ENCODE measurements around the gene ACACA.

Gene ACACA

DNA sequence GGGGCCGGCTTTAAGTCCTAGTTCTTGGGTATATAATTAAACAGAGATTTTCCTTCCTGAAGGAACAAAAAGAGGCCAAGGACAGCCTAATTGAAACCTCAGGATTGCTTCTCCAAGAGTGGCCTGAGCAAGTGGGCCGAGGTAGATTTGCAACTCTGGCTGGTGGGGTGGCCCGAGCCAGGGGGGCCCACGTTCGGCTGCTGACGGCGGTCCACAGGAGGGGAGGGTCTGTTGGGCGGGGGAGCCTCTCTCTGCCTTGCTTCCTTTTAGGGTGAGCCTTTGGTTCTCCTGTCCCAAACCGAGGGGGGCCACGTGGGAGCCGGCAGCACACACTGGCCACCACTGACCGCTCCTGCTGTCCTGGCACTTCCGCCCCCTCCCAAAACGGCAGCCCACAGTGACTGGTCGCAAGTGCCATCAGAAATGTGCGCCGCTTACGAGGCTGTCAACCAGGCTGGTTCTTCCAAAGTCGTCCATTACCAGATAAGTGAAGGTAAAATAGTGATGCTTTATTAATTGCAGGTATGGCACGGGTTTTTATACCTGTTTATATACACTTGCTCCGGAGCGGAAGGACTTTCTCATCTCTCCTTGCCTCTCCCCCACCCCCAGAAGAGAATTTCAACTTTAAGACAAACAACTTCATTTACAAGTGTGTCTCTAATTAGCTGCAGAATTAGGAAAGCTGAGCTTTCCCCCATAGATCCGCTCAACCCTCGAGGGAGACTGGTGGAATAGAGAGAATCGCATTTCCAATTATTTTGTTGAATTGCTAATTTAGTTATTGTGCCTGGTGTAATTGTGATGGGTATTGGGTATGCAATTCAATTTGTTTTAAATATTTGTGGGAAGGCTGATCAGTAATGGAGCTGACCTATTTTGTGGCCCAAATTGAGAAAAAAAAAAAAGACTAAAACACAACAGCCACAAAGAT is 340.0 kb downstream of the ACACA start:
- DNase-seq (ENCODE audit: insufficient read length, low spot score) (no peak), FAIRE-seq (no peak)
- no peak for TF ChIP-seq PAX5 (IDR thresholded peaks at IDR 0.05; ENCODE audit: insufficient read depth, low read length, severe bottlenecking)
- TF ChIP-seq SPI1 (IDR thresholded peaks at IDR 0.05; ENCODE audit: low read depth, low read length) = no peak
- no peak for TF ChIP-seq TAF1 (IDR thresholded peaks at IDR 0.05; ENCODE audit: low read depth, low read length)
- no peak for TF ChIP-seq POU2F2 (IDR thresholded peaks at IDR 0.05; ENCODE audit: low read depth, low read length)
- TF ChIP-seq POLR2A (IDR thresholded peaks at IDR 0.05; ENCODE audit: low read depth, low read length) = no peak
- TF ChIP-seq POLR2AphosphoS5 (IDR thresholded peaks at IDR 0.05; ENCODE audit: low read depth, low read length) = no peak

DNA sequence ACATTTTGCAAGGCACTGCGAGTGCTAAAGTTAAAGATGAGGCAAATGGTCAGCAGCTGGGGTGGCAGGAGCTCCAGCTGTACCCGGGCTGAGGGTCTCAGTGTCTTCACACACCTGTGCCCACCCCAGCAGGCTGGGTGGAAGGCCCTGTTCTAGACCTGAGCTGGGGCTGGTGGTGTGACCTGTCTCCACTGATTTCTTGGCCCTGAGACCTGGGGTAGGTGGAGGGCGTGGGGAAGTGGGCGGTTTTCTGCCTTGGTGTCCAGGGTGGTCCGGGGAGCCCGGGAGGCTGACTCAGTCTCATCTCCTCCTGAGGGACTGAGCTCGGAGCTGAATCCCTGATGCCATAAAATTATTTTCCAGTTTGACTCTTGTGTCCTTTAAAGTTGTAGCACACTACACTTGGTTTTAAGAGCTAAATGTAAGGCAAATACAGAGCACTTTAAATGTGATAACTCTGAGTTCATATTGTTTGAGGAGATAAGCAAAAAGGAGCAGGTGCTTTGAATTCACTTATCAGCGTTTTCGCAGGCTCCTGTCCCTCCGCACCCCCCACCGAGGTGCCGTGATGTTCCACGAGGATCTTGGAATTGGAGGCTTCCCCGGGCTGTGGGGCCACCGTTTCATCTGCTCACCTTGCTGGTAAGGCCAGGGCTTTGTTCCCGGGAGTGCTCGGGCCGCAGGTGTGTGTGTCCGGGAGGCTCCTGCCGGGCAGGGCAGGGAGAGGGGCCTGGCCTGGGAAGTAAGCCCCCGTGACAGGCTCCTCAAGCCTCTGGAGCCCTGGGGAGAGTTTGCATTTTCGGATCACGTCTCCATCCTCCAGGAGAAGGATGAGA is 340.9 kb downstream of the ACACA start:
- TF ChIP-seq TAF1 (IDR thresholded peaks at IDR 0.05; ENCODE audit: low read depth, low read length) (no peak), SPI1 (IDR thresholded peaks at IDR 0.05; ENCODE audit: low read depth, low read length) (no peak), POLR2AphosphoS5 (IDR thresholded peaks at IDR 0.05; ENCODE audit: low read depth, low read length) (no peak), PAX5 (IDR thresholded peaks at IDR 0.05; ENCODE audit: insufficient read depth, low read length, severe bottlenecking) (no peak), POLR2A (IDR thresholded peaks at IDR 0.05; ENCODE audit: low read depth, low read length) (no peak), POU2F2 (IDR thresholded peaks at IDR 0.05; ENCODE audit: low read depth, low read length) (no peak)
- FAIRE-seq = no peak

DNA sequence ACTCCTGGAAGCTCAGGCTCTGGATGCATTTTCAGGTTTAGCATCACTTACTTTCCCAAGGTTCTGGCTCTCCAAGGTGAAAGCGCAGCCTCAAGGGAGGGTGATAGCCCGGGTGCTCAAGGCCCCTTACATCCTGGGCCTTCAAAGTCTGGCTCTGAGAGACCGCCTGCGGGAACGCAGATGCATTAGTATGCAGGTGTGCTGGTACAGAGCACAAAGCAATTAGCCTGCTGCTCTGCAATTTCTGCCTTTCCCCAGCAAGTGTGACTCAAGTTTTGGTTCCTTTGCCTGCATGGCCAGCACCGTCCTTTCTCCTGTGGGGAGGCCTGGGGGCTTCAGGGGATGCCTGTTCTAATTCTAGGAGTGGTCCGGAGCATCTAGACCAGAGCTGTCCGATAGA is 341.7 kb downstream of the ACACA start:
- no peak for TF ChIP-seq PAX5 (IDR thresholded peaks at IDR 0.05; ENCODE audit: insufficient read depth, low read length, severe bottlenecking)
- TF ChIP-seq TAF1 (IDR thresholded peaks at IDR 0.05; ENCODE audit: low read depth, low read length) = no peak
- TF ChIP-seq POLR2AphosphoS5 (IDR thresholded peaks at IDR 0.05; ENCODE audit: low read depth, low read length) = no peak
- TF ChIP-seq SPI1 (IDR thresholded peaks at IDR 0.05; ENCODE audit: low read depth, low read length) = no peak
- TF ChIP-seq POLR2A (IDR thresholded peaks at IDR 0.05; ENCODE audit: low read depth, low read length) = no peak
- TF ChIP-seq POU2F2 (IDR thresholded peaks at IDR 0.05; ENCODE audit: low read depth, low read length) = no peak
- DNase-seq (ENCODE audit: insufficient read length, low spot score) = no peak
- no peak for FAIRE-seq

More for the DNA sequence above, 340.9 kb downstream of the ACACA start:
- DNase-seq (ENCODE audit: insufficient read length, low spot score) = no peak

DNA sequence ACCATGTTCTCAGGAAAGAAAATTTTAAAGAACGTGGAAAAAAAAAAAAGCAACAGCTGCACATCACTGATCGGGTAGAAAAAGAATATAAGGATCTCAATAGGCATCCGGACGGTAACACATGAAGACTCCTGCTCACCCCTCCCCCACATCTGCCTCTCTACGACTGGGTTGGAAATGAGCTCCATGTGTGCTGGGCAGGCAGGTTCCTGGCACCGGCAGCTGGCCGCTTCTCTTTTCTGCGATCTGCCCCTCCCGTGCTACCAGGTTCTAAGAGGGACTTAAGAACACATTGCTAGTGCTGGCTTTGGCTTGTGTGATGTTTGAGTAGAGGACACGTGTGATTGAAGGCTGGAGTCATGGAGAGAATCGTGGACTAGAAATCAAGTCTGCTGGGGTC is 342.4 kb downstream of the ACACA start:
- FAIRE-seq (no peak), DNase-seq (ENCODE audit: insufficient read length, low spot score) (no peak)
- TF ChIP-seq SPI1 (IDR thresholded peaks at IDR 0.05; ENCODE audit: low read depth, low read length) (no peak), POLR2A (IDR thresholded peaks at IDR 0.05; ENCODE audit: low read depth, low read length) (no peak), POLR2AphosphoS5 (IDR thresholded peaks at IDR 0.05; ENCODE audit: low read depth, low read length) (no peak), POU2F2 (IDR thresholded peaks at IDR 0.05; ENCODE audit: low read depth, low read length) (no peak), PAX5 (IDR thresholded peaks at IDR 0.05; ENCODE audit: insufficient read depth, low read length, severe bottlenecking) (no peak), TAF1 (IDR thresholded peaks at IDR 0.05; ENCODE audit: low read depth, low read length) (no peak)

DNA sequence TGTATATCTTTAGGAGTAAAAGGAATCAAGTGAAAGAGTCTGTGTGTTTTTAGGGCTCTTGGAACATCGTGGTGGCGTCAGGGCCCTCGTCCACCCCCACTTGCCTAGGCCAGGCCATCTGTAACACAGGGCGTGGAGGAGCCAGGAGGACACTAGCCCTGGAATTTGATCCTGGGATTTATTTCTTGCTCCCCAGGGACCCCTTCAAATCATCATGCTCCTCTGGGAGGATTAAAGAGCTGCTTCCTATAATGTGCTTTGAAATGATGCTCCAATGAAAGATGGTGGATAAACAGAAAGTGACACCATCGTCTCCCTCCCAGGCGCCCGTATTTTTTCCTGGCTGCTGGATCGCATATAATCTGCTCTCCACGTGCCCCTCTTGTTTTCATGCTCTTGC is 344.6 kb downstream of the ACACA start:
- TF ChIP-seq SPI1 (IDR thresholded peaks at IDR 0.05; ENCODE audit: low read depth, low read length) = no peak
- no peak for TF ChIP-seq TAF1 (IDR thresholded peaks at IDR 0.05; ENCODE audit: low read depth, low read length)
- TF ChIP-seq POLR2A (IDR thresholded peaks at IDR 0.05; ENCODE audit: low read depth, low read length) = no peak
- no peak for TF ChIP-seq POU2F2 (IDR thresholded peaks at IDR 0.05; ENCODE audit: low read depth, low read length)
- TF ChIP-seq POLR2AphosphoS5 (IDR thresholded peaks at IDR 0.05; ENCODE audit: low read depth, low read length) = no peak
- no peak for TF ChIP-seq PAX5 (IDR thresholded peaks at IDR 0.05; ENCODE audit: insufficient read depth, low read length, severe bottlenecking)
- DNase-seq (ENCODE audit: insufficient read length, low spot score) (no peak), FAIRE-seq (no peak)

DNA sequence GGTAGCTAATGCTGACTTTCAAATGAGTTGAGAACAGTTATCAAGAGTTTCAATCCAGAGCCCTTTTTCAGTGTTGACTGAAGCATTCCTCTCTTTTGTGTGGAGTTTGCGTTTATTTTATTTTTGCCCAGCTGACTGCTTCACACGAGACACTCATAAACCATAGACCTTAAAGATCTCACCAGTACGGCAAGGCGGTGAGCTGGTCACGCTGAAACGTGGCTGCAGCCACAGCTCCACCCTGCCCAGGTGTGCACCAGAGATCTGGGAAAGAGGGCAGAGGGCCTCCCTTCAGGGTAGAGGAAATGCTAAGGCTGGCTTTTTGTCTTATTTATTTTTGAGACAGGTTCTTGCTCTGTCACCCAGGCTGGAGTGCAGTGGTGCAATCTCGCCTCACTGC is 345.7 kb downstream of the ACACA start:
- DNase-seq (ENCODE audit: insufficient read length, low spot score) (no peak), FAIRE-seq (no peak)
- TF ChIP-seq POLR2A (IDR thresholded peaks at IDR 0.05; ENCODE audit: low read depth, low read length) = no peak
- TF ChIP-seq SPI1 (IDR thresholded peaks at IDR 0.05; ENCODE audit: low read depth, low read length) = no peak
- TF ChIP-seq PAX5 (IDR thresholded peaks at IDR 0.05; ENCODE audit: insufficient read depth, low read length, severe bottlenecking) = no peak
- TF ChIP-seq POU2F2 (IDR thresholded peaks at IDR 0.05; ENCODE audit: low read depth, low read length) = no peak
- no peak for TF ChIP-seq POLR2AphosphoS5 (IDR thresholded peaks at IDR 0.05; ENCODE audit: low read depth, low read length)
- no peak for TF ChIP-seq TAF1 (IDR thresholded peaks at IDR 0.05; ENCODE audit: low read depth, low read length)

DNA sequence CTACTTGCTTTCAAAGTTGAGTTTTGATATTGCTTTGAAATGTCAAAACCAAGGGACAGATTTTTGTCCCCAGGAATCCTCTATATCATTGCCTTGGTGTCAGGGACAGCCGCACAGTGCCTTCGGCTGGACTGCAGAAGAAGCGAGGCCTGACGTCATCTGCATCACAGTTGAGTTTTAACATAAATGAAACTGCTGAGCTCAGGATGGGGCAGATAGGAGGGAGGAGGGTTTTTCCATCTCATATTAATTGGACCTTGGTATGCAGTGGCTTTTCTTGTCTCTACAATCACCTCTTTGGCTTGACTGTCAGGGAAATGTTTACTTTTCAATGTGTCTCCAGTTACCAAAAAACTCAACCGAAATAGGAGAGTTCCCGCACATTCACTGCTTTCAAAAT is 346.5 kb downstream of the ACACA start:
- no peak for DNase-seq (ENCODE audit: insufficient read length, low spot score)
- FAIRE-seq = no peak
- TF ChIP-seq POU2F2 (IDR thresholded peaks at IDR 0.05; ENCODE audit: low read depth, low read length) (no peak), POLR2A (IDR thresholded peaks at IDR 0.05; ENCODE audit: low read depth, low read length) (no peak), TAF1 (IDR thresholded peaks at IDR 0.05; ENCODE audit: low read depth, low read length) (no peak), PAX5 (IDR thresholded peaks at IDR 0.05; ENCODE audit: insufficient read depth, low read length, severe bottlenecking) (no peak), POLR2AphosphoS5 (IDR thresholded peaks at IDR 0.05; ENCODE audit: low read depth, low read length) (no peak), SPI1 (IDR thresholded peaks at IDR 0.05; ENCODE audit: low read depth, low read length) (no peak)

DNA sequence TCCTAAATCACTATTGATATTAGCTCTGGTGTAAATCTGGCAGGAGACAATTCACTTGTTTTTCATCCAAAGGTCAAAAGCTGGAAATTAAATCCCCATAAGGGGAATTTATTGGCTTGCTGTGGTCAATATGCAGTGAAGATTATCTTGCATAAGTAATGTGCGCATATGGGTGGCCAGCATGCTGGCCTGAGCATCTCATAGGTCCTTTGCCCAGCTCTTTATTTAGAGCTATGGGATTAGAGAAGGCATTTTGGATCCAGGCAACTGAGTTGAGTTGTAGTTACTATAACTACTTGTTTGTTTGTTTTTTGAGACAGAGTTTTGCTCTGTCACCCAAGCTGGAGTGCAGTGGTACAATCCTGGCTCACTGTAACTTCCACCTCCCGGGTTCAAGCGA is 347.1 kb downstream of the ACACA start:
- FAIRE-seq (no peak), DNase-seq (ENCODE audit: insufficient read length, low spot score) (no peak)

DNA sequence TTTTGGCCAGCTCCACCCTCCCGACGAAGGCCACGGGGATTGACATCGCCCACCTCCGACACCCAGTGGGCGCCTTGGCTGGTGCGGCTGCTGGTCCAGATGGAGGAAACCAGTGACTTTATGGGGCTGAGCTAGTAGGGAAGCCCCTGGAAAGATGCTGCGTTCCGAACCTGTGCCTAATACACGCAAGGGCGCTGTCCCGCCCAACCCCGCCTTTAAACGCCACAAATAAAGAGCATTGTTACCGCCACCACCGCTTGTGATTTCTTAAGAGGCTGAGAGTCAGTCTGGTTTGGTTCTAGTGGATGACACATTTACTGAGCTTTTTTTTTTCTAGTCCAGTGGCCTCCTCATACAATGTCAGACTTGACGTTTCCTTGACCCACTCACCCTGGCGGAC is 350.0 kb downstream of the ACACA start:
- DNase-seq (ENCODE audit: insufficient read length, low spot score) (no peak), FAIRE-seq (no peak)
- TF ChIP-seq POLR2AphosphoS5 (IDR thresholded peaks at IDR 0.05; ENCODE audit: low read depth, low read length) (no peak), POLR2A (IDR thresholded peaks at IDR 0.05; ENCODE audit: low read depth, low read length) (no peak), SPI1 (IDR thresholded peaks at IDR 0.05; ENCODE audit: low read depth, low read length) (no peak), TAF1 (IDR thresholded peaks at IDR 0.05; ENCODE audit: low read depth, low read length) (no peak), PAX5 (IDR thresholded peaks at IDR 0.05; ENCODE audit: insufficient read depth, low read length, severe bottlenecking) (no peak), POU2F2 (IDR thresholded peaks at IDR 0.05; ENCODE audit: low read depth, low read length) (no peak)

More for the DNA sequence above, 347.1 kb downstream of the ACACA start:
- no peak for TF ChIP-seq PAX5 (IDR thresholded peaks at IDR 0.05; ENCODE audit: insufficient read depth, low read length, severe bottlenecking)
- TF ChIP-seq TAF1 (IDR thresholded peaks at IDR 0.05; ENCODE audit: low read depth, low read length) = no peak
- no peak for TF ChIP-seq POLR2AphosphoS5 (IDR thresholded peaks at IDR 0.05; ENCODE audit: low read depth, low read length)
- no peak for TF ChIP-seq SPI1 (IDR thresholded peaks at IDR 0.05; ENCODE audit: low read depth, low read length)
- TF ChIP-seq POLR2A (IDR thresholded peaks at IDR 0.05; ENCODE audit: low read depth, low read length) = no peak
- no peak for TF ChIP-seq POU2F2 (IDR thresholded peaks at IDR 0.05; ENCODE audit: low read depth, low read length)

Measured in GM12891 (cell line).